GM13976 (cell line): Measurements from ENCODE around the gene PAK4.

Experiments used
- DNase-seq: peaks from one replicate; pipeline ENCODE4 v3.0.0; 2012; ENCODE audit warnings: low spot score
- CTCF ChIP-seq: IDR thresholded peaks from 2 replicates; pipeline ENCODE4 v1.5.1; 2012; ENCODE audit warnings: borderline replicate concordance, mild to moderate bottlenecking; ENCODE audit not compliant: insufficient read depth; ENCODE audit errors: extremely low read depth, missing control alignments, control extremely low read depth
- in situ Hi-C: fragments of 300-500 bp; cut with MboI; formaldehyde crosslinking; loops from one replicate; pipeline ENCODE4 v1.12.0; 2022; ENCODE audit warnings: low sequenced_read_pairs, mixed read lengths, inconsistent platforms; ENCODE audit not compliant: unreplicated experiment

The PAK4 gene

GRCh38 chr19:39125554-39126311 lies at the start of gene PAK4:
TSS of gene PAK4 (plus strand) at chr19:39125786. CDS start at chr19:39169554, 43,768 bp downstream.
- in situ Hi-C loops = loop anchor here (10.0 kb wide), 1 partner anchor 209 kb away; the partner anchor contains the start of gene GMFG
- peak; percentile 100 for DNase-seq
- TF ChIP-seq CTCF = no peak

GRCh38 chr19:39077323-39077722 lies 48.3 kb upstream of the PAK4 start:
- no peak for TF ChIP-seq CTCF
- in situ Hi-C loops = no loop called here
- DNase-seq = no peak

- no peak for TF ChIP-seq CTCF
- DNase-seq = no peak
- in situ Hi-C loops = no loop called here
Observed at GRCh38 chr19:39078436-39079200, 47.0 kb upstream of the PAK4 start.

- no peak for DNase-seq
- in situ Hi-C loops = no loop called here
- no peak for TF ChIP-seq CTCF
Observed at GRCh38 chr19:39080431-39080830, 45.2 kb upstream of the PAK4 start.

GRCh38 chr19:39082167-39082566 lies 43.4 kb upstream of the PAK4 start:
- in situ Hi-C loops = no loop called here
- no peak for DNase-seq
- no peak for TF ChIP-seq CTCF

- in situ Hi-C loops = no loop called here
- no peak for DNase-seq
- no peak for TF ChIP-seq CTCF
Observed at GRCh38 chr19:39082745-39083598, 42.6 kb upstream of the PAK4 start.
